CD4-positive, alpha-beta memory T cell (primary cell): ENCODE results near the gene OR6C4. TPM values are rescaled to one million over a fixed set of nuclear protein-coding genes. Genes with fewer than 3 reads are reported as not detected.

Experiments
- polyA plus RNA-seq, 2 donors: library from polyadenylated mRNA; unstranded; fragments of 300-500 nt; fragmentation: Illumina TruSeq; gene quantifications; one replicate each; pipeline ENCODE4 v1.2.3, GENCODE V29; 2021
- total RNA-seq, 2 experiments: library from RNA; stranded (reverse); gene quantifications; one replicate each; pipeline ENCODE4 v1.2.3, GENCODE V29; 2021

The OR6C4 gene
- total and polyA plus RNA-seq, 4 experiments from 2014 or later = not detected

Other genes with a start within 250 kb of the OR6C4 start
- not detected for gene OR6C1, start 235.3 kb upstream of the OR6C4 start, total RNA-seq
- not detected for gene OR6C1, start 235.3 kb upstream of the OR6C4 start, polyA plus RNA-seq
- gene OR6C3, start 218.9 kb upstream of the OR6C4 start, total RNA-seq = not detected
- not detected for gene OR6C3, start 218.9 kb upstream of the OR6C4 start, polyA plus RNA-seq
- gene OR6C75, start 186.6 kb upstream of the OR6C4 start, total RNA-seq = not detected
- gene OR6C75, start 186.6 kb upstream of the OR6C4 start, polyA plus RNA-seq = not detected
- not detected for gene OR6C65, start 149.1 kb upstream of the OR6C4 start, total RNA-seq
- gene OR6C65, start 149.1 kb upstream of the OR6C4 start, polyA plus RNA-seq = not detected
- gene OR6C76, start 123.3 kb upstream of the OR6C4 start, total RNA-seq = not detected
- not detected for gene OR6C76, start 123.3 kb upstream of the OR6C4 start, polyA plus RNA-seq
- not detected for gene OR6C2, start 105.5 kb upstream of the OR6C4 start, total RNA-seq
- gene OR6C2, start 105.5 kb upstream of the OR6C4 start, polyA plus RNA-seq = not detected
- gene OR6C70, start 79.5 kb upstream of the OR6C4 start, total RNA-seq = not detected
- not detected for gene OR6C70, start 79.5 kb upstream of the OR6C4 start, polyA plus RNA-seq
- gene OR6C68, start 57.2 kb upstream of the OR6C4 start, total RNA-seq = not detected
- gene OR6C68, start 57.2 kb upstream of the OR6C4 start, polyA plus RNA-seq = not detected
- not detected for gene OR2AP1, start 22.9 kb downstream of the OR6C4 start, total RNA-seq
- gene OR2AP1, start 22.9 kb downstream of the OR6C4 start, polyA plus RNA-seq = not detected
- not detected for gene OR10P1, start 87.3 kb downstream of the OR6C4 start, total RNA-seq
- not detected for gene OR10P1, start 87.3 kb downstream of the OR6C4 start, polyA plus RNA-seq
- gene ITGA7, start 158.3 kb downstream of the OR6C4 start, total RNA-seq = 1 to 10 TPM; 2.5 to 2.9 TPM
- not detected for gene ITGA7, start 158.3 kb downstream of the OR6C4 start, polyA plus RNA-seq
- gene BLOC1S1, start 166.4 kb downstream of the OR6C4 start, total RNA-seq = 10 to 100 TPM; 80.3 to 87.0 TPM
- gene BLOC1S1, start 166.4 kb downstream of the OR6C4 start, polyA plus RNA-seq = 10 to 100 TPM; 75.1 to 87.1 TPM
- 10 to 100 TPM; 29.9 to 32.5 TPM for gene RDH5, start 170.8 kb downstream of the OR6C4 start, total RNA-seq
- gene RDH5, start 170.8 kb downstream of the OR6C4 start, polyA plus RNA-seq = 1 to 10 TPM; 1.4 to 1.8 TPM
- gene CD63, start 179.4 kb downstream of the OR6C4 start, total RNA-seq = 10 to 100 TPM; 76.4 to 79.7 TPM
- 100 to 1,000 TPM; 191 to 349 TPM for gene CD63, start 179.4 kb downstream of the OR6C4 start, polyA plus RNA-seq
- 10 to 100 TPM; 15.1 to 15.8 TPM for gene GDF11, start 193.5 kb downstream of the OR6C4 start, total RNA-seq
- 1 to 10 TPM in 1 of 2 donors, under 1 TPM in 1; 0.25 to 1.6 TPM for gene GDF11, start 193.5 kb downstream of the OR6C4 start, polyA plus RNA-seq